K562 (cell line): ENCODE data around the gene CARMIL1. TPM values are rescaled to one million over a fixed set of nuclear protein-coding genes. Genes with fewer than 3 reads are reported as not detected.

ENCODE experiments used
- ATAC-seq: fragments of 200-7000 bp; cut with Tn5 transposase; 3 replicates; pipeline ENCODE4 v1.9.1; 2020; ENCODE audit warnings: moderate library complexity
- BruUV-seq: library from RNA; stranded (reverse); fragments of 400-500 nt; replicated peaks from 2 replicates; lab custom pipeline; 2021; lab: Mats Ljungman, UMichigan
- CTCF ChIA-PET: fragments of 300-600 bp; formaldehyde crosslinking; extraction: SDS; loops from one replicate; lab custom pipeline; 2021; ENCODE audit warnings: low intra/inter-chr PET ratio; lab: Yijun Ruan, JAX
- POLR2A ChIA-PET: fragments of 300-600, 350-650 bp; sonication (Branson Sonifier 250); formaldehyde crosslinking; extraction: SDS; loops from one replicate; lab custom pipeline; 2021; ENCODE audit warnings: antibody characterized with exemption, inconsistent platforms; lab: Yijun Ruan, JAX
- DNase-seq, 4 experiments: peaks; one replicate each; pipeline versions ENCODE4 v3.0.0 to v3.0.0-alpha.2; 2011 to 2018; ENCODE audit warnings: low spot score in 3 of 4, mixed read lengths in 3 of 4; ENCODE audit errors: extremely low read depth in 1 of 4
- FAIRE-seq: peaks from 2 replicates; lab custom pipeline; 2011; peaks lifted over from hg19 to GRCh38; lab: Jason Lieb, UNC
- H2AFZ ChIP-seq: 2 replicates; pipeline ENCODE4 v1.6.0; 2011; ENCODE audit warnings: low read depth, low read length, control low read depth, inconsistent platforms
- H3K27ac ChIP-seq: fragments of 200-600 bp; 3 replicates; pipeline ENCODE4 v1.8.0; 2011; ENCODE audit warnings: low read depth, mild to moderate bottlenecking, control low read depth, inconsistent platforms, low read length, moderate library complexity, mixed read lengths; ENCODE audit errors: extremely low read depth
- H3K27me3 ChIP-seq, 2 experiments: fragments of 300-600 bp in 1 of 2; 2 replicates in 1 of 2; 3 replicates in 1 of 2; pipeline versions ENCODE4 v1.6.0 to v1.8.0; 2011; ENCODE audit warnings: inconsistent platforms in 2 of 2, low read length in 2 of 2, mild to moderate bottlenecking in 1 of 2, mixed read lengths in 1 of 2, moderate library complexity in 1 of 2; ENCODE audit not compliant: control insufficient read depth in 2 of 2, insufficient read depth in 2 of 2
- H3K36me3 ChIP-seq: fragments of 300-600 bp; 3 replicates; pipeline ENCODE4 v1.8.0; 2011; ENCODE audit warnings: mild to moderate bottlenecking, low read length, inconsistent platforms; ENCODE audit not compliant: control insufficient read depth, insufficient read depth
- H3K4me1 ChIP-seq, 2 experiments: fragments of 200-600 bp in 1 of 2; replicated peaks in 1 of 2; 2 replicates in 1 of 2; 3 replicates in 1 of 2; pipeline versions ENCODE4 v1.5.1 to v1.8.0; 2011; ENCODE audit warnings: inconsistent platforms in 2 of 2, low read length in 2 of 2, mild to moderate bottlenecking in 1 of 2, mixed read lengths in 1 of 2, moderate library complexity in 1 of 2; ENCODE audit not compliant: control insufficient read depth in 2 of 2, insufficient read depth in 2 of 2
- H3K4me2 ChIP-seq: 2 replicates; pipeline ENCODE4 v1.6.1; 2011; ENCODE audit warnings: low read length, control low read depth, inconsistent platforms, mixed read lengths; ENCODE audit not compliant: insufficient read depth
- H3K4me3 ChIP-seq: fragments of 200-600 bp; sonication (generic), shearing (Covaris generic); 2 replicates; pipeline ENCODE4 v1.5.1; 2016; ENCODE audit warnings: control low read depth, inconsistent platforms
- H3K79me2 ChIP-seq: fragments of 200-600 bp; 3 replicates; pipeline ENCODE4 v1.8.0; 2011; ENCODE audit warnings: low read length, inconsistent platforms; ENCODE audit not compliant: control insufficient read depth, insufficient read depth
- H3K9ac ChIP-seq, 2 experiments: 2 replicates each; pipeline versions ENCODE4 v1.6.0 to v1.6.1; 2011; ENCODE audit warnings: low read depth in 2 of 2, low read length in 2 of 2, control low read depth in 1 of 2, inconsistent platforms in 1 of 2, mild to moderate bottlenecking in 1 of 2, mixed read lengths in 1 of 2; ENCODE audit not compliant: insufficient read depth in 1 of 2
- H3K9me1 ChIP-seq: one replicate; pipeline ENCODE4 v1.6.0; 2011; ENCODE audit warnings: inconsistent platforms, mild to moderate bottlenecking, low read length, moderate library complexity; ENCODE audit not compliant: control insufficient read depth, insufficient read depth
- H3K9me3 ChIP-seq: replicated peaks from 2 replicates; pipeline ENCODE4 v1.5.1; 2011; ENCODE audit warnings: low read depth, low read length, inconsistent platforms; ENCODE audit not compliant: control insufficient read depth, insufficient read depth
- H4K20me1 ChIP-seq: replicated peaks from 2 replicates; pipeline ENCODE4 v1.6.1; 2011; ENCODE audit warnings: low read length, inconsistent platforms, mixed read lengths; ENCODE audit not compliant: control insufficient read depth, insufficient read depth
- MYNN ChIP-seq, 2 experiments: sonication (generic); formaldehyde crosslinking in 1 of 2; IDR thresholded peaks; 2 replicates each; pipeline versions ENCODE4 v1.5.0 to v1.6.1; 2016 to 2020; ENCODE audit warnings: antibody characterized with exemption in 1 of 2, missing genetic modification reagents in 1 of 2
- PRMT5 ChIP-seq: sonication (generic); formaldehyde crosslinking; IDR thresholded peaks from 2 replicates; pipeline ENCODE4 v1.5.0; 2020; ENCODE audit warnings: missing genetic modification reagents
- ZBTB2 ChIP-seq: fragments of 450-650 bp; IDR thresholded peaks from 2 replicates; pipeline ENCODE4 v1.6.1; 2016; ENCODE audit warnings: antibody characterized with exemption
- ZBTB49 ChIP-seq: sonication (generic); formaldehyde crosslinking; IDR thresholded peaks from 2 replicates; pipeline ENCODE4 v1.8.0; 2022; ENCODE audit warnings: missing genetic modification reagents, mild to moderate bottlenecking, borderline replicate concordance
- ZNF282 ChIP-seq: sonication (generic); formaldehyde crosslinking; IDR thresholded peaks from 2 replicates; pipeline ENCODE4 v1.8.1; 2023; ENCODE audit warnings: missing genetic modification reagents
- ZNF644 ChIP-seq: fragments of 200-800 bp; sonication (Bioruptor generic); IDR thresholded peaks from 2 replicates; pipeline ENCODE4 v1.6.1; 2016; ENCODE audit warnings: low read depth, missing genetic modification characterization, missing compliant biosample characterization
- WGBS: fragments of 100-300 bp; shearing (Covaris generic); methylation state at CpG from one replicate; pipeline ENCODE4 v1.1.6; 2016; ENCODE audit warnings: low coverage, mixed read lengths; ENCODE audit not compliant: insufficient coverage; ENCODE audit errors: missing lambda C conversion rate; 5-methylcytosine and 5-hydroxymethylcytosine counted together
- in situ Hi-C: fragments of 300-500 bp; cut with MboI; formaldehyde crosslinking; loops from 4 replicates; pipeline ENCODE4 v1.15.0; 2018; ENCODE audit warnings: inconsistent platforms, mixed read lengths
- intact Hi-C: fragments of 100-400 bp; cut with micrococcal nuclease; formaldehyde crosslinking; loops from 2 replicates; pipeline ENCODE4 v1.14.2; 2022
- polyA plus RNA-seq, 8 experiments: library from polyadenylated mRNA; depleted of rRNA in 4 of 8; stranded (reverse) in 5 of 8; unstranded in 3 of 8; fragments of >200 nt; fragmentation: Nextera tagmentation in 2 of 8; fragmentation: Illumina TruSeq in 1 of 8; extraction: Ambion mirVana in 2 of 8; extraction: Trizol in 1 of 8; gene quantifications; 2 replicates each; pipeline versions ENCODE4 v1.2.1 to v1.2.3, GENCODE V29; 2011 to 2014; ENCODE audit warnings: inconsistent platforms in 1 of 8, missing spikeins in 1 of 8
- total RNA-seq, 7 experiments: library from RNA; depleted of rRNA in 6 of 7; stranded (reverse); fragments of >200 nt in 6 of 7; fragmentation: Illumina TruSeq in 2 of 7; extraction: Trizol in 2 of 7; gene quantifications; 2 replicates each; pipeline versions ENCODE4 v1.2.1 to v1.2.3, GENCODE V29; 2011 to 2021; ENCODE audit warnings: low replicate concordance in 1 of 7

Gene CARMIL1
- total and polyA plus RNA-seq, 9 of the 15 experiments (the other 6 are each of a cell fraction or from before 2014, with no cell fraction given), result 0.04 to 0.32 (median 0.10) TPM; not detected in 1

GRCh38 chr6:25403150-25403549, 124.0 kb downstream of the CARMIL1 start (continued):
- TF ChIP-seq MYNN (IDR thresholded peaks at IDR 0.05) (no peak), MYNN (CRISPR knock-in tag; IDR thresholded peaks at IDR 0.05) (no peak), ZNF282 (CRISPR knock-in tag) (no peak), ZBTB49 (CRISPR knock-in tag) (no peak), ZBTB2 (no peak)

- FAIRE-seq (no peak), DNase-seq (no peak), ATAC-seq (no peak)
- Histone ChIP-seq H3K36me3 (no peaks in the 10 kb centered on the region), H2AFZ (no peak overlapping the region), H3K27me3 (0 out of 5 replicates have a peak, but pooled peaks cover 0 to 3% of the 10 kb centered on the region in 2 experiments), H3K4me2 (no peak overlapping the region), H3K9ac (no peak overlapping the region), H3K9me3 (no peaks in the 10 kb centered on the region), H3K4me1 (no peaks in the 10 kb centered on the region), H3K79me2 (no peaks in the 10 kb centered on the region), H3K9me1 (no peaks in the 10 kb centered on the region), H3K4me3 (no peak overlapping the region), H4K20me1 (no peaks in the 10 kb centered on the region), H3K27ac (no peak overlapping the region)
- BruUV-seq, result no TSS peak
- 8% methylated on average over 3 of the region's 3 CpGs for WGBS
- ChIA-PET CTCF (no interaction called here), POLR2A (no interaction called here)
- in situ Hi-C loops, result no loop called here
- no peak for TF ChIP-seq ZNF644 (tag)
- TF ChIP-seq PRMT5 (CRISPR knock-in tag), result no peak
- intact Hi-C loops, result no loop called here
Observed at GRCh38 chr6:25404091-25404490, 124.9 kb downstream of the CARMIL1 start.
